Activated T-helper 9 cell treated with anti-CD3 and anti-CD28 coated beads, Interleukin-2, amount 50 U/mL, for 16 hours (primary cell): ENCODE results near the gene RAB22A.
"Not testable (repeated sequence)": the region's sequence is repeated elsewhere in the genome, so short reads cannot be mapped to it uniquely, and the experiment has no call there.

Source experiments
- DNase-seq: peaks from one replicate; pipeline ENCODE4 v3.0.0-alpha.2; 2020; ENCODE audit warnings: low read depth

The RAB22A gene

DNA sequence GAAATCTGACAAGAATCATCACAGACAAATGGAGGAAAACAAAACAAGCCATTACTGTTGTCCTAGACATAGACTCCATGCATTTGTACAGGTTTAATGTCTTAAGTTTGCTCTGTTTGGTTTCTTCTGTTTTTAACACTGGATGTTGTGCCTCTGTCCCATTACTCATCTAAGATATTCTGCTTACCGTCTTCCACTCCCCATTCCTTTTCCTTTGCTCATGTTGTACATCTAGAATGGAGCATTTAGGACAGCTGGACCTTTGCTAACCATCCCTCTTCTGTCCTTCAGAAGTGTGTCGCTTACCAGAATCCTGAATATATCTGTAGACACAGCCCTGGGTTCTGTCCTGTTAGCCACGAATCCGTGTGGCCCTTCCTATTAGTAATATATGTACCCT lies 35.2 kb downstream of the RAB22A start:
- no peak for DNase-seq

DNA sequence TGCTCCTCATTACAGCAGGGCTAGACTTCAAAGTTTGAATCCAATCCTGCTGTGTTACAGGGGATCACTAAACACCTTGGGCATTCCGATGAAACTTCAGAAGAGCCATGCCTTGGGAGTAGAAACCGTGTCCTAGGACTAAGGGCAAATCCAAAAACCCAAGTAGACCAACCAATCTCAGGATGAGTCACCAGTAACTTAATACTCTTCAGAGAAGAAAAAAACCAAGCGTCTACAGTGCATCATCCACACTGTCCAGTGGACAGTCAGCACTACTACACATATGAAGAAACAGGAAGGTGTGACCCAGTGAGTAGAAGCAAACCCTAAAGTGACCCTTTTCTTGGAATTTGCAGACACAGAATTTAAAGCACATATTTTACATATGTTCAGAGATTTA lies 40.1 kb downstream of the RAB22A start:
- no peak for DNase-seq

DNA sequence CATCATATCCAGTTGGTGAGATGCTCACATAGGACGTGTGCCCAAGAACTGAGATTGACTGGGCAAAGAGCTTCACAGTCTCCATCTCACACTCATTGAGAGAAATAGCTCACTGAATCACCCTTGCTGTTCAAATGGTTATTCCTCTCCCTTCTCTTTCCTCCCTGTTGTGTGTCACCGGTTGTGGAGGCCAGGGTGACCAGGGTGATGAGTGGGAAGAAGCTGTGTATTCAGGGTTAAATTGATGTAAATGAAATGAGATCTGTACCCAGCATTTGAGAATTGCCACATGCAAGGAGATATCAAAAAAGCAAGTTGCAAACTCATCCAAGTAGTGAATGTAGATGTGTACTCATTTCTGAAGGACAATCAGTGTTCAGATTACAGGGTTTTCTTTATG lies 43.0 kb downstream of the RAB22A start:
- no peak for DNase-seq

DNA sequence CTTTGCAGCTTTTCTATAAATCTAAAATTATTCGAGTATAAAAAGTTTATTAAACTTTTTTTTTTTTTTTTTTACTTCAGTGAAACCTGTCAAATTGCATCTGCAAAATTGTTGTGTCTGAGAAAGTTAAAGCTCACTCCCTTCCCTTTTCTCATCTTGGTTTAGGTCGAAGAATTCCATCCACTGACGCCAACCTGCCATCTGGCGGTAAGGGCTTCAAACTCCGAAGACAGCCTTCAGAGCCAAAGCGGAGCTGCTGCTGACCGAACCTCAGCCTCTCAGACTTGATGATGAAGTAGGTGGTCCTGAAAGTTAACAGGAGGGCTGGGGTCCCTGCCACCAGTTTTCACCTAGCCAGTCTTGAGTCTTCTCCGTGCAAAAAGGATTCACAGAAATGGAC lies 49.9 kb downstream of the RAB22A start:
- no peak for DNase-seq

DNA sequence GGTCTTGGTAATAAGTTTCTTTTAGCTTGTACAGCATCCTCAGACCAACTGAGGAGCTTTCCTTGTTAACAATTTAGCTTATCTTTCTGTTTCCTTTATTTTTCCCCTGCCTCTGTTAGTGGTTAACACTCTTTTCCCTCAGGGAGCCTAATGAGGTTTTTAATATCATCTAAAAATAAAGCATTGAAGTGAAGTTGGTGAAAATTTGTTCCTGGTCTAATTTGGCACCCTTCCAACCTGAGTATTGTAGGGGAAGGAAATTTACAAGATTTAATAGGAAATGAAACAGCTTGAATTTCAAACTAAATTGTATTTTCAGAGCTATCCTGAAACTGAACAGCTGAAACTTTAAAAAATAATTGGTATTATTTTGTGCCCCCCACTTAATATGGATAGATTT lies 51.4 kb downstream of the RAB22A start:
- no peak for DNase-seq

DNA sequence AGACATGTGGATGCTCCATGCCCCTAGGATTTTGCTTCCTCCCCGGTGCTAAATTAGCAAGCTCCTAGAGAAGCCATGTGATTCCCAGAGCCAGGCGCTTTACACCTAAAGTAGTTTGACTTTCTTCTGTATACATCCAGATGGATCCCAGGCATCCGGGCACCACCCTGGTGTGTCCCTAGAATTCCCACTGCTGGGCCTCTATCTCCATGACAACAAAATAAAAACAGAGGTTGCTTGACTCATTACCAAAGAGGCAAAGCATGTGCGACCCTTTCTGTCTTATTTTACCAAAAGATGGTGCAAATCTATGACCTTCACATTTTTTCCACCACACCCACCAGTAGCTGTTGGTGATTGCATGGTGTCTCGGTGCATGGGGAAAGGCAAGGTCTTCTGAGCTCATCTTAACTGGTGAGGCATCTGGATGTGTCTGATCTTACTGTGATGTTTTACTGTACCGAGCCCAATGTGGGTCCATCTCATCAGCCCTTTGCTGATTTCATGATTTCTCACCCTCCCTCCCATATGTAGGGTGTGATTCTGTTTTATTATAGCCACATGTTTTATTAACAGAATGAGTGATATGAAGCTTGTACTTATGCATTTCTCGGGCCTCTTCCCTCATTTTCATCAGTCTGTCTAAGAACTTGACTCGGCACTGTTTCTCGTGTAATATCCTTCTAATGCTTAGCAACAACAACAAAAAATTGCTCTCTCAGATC lies 52.1 kb downstream of the RAB22A start:
- no peak for DNase-seq

DNA sequence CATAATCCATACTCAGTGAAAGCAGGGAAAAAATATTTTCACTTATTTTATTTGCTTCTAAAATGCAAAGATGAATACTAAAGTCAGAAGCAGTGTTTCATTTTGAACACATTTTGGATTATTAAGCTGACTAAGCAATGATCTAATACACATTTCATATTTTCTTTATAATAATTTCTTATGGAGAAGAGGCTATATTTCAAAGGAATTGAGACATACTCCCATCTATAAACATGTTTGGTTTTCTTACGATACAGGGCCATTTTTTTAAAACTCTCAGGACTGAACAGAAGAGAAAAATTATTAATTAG lies 52.6 kb downstream of the RAB22A start:
- no peak for DNase-seq

DNA sequence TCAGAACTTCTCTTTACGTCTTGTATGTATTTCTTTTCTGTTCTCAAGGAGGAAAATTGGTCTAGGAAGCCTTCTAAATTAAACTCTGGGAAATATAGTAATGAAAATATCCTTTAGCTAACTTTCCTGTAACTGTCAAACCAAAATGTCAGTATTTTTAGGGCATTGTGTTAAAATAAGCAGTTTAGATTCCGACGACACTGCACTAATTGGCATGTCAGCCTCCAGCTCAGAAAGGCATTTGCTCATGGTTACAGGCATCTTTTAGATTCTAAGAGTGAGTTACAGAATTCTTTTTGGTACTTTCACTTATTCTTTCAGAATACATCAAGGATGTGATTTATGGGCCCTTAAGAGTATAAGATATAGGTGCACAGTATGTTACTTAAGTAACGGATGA lies 53.5 kb downstream of the RAB22A start:
- DNase-seq = no peak

DNA sequence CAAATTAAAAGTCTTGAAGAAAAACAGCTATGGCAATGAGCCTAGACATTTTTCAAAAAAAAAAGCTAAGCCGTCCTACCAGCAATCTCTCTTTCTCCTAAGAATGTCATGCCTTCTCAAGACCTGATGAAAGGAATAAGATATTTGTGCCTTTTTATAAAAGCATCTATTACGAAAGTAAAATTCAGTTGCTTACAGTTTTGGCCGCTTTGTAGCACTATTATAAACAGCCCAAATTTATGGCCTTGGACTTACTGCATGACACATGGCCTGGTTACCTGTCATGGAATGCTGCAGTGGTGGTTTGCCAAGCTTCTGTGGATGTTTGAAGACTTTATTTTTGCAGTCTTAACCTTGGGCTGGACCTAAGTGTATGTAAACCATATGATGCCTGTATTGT lies 57.4 kb downstream of the RAB22A start:
- no peak for DNase-seq

DNA sequence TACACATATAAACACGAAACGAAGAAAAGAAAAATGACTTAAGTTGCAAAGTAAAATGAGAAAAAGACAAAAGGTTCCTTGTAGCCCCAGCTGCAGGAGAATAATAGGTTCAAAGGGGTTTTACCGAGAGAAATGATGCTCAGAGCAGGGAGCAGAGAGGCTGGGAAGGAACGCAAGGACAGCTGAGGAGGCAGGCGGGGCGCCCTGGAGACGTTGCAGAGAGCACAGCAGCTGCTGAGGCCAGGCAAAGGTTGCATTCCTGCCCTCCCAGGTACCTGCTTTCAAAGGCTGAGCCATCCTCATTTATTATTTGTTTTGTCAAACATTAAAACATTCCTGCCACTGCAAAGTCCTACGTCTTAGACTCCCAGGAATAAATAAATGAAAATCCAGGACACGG lies 63.3 kb downstream of the RAB22A start:
- no peak for DNase-seq

DNA sequence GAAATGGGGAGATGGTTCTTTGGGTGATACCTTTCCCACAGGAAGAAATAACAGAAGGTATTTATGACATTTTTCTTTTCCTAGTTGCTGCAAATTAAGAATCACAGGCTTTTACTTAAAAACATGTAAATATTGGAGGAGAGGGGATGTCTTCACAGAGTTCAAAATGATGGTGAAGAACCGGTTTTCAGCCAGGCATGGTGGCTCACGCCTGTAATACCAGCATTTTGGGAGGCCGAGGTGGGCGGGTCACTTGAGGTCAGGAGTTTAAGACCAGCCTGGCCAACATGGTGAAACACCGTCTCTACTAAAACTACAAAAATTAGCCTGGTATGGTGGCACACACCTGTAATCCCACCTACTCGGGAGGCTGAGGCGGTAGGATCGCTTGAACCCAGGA lies 63.8 kb downstream of the RAB22A start:
- not testable (repeated sequence) for DNase-seq

DNA sequence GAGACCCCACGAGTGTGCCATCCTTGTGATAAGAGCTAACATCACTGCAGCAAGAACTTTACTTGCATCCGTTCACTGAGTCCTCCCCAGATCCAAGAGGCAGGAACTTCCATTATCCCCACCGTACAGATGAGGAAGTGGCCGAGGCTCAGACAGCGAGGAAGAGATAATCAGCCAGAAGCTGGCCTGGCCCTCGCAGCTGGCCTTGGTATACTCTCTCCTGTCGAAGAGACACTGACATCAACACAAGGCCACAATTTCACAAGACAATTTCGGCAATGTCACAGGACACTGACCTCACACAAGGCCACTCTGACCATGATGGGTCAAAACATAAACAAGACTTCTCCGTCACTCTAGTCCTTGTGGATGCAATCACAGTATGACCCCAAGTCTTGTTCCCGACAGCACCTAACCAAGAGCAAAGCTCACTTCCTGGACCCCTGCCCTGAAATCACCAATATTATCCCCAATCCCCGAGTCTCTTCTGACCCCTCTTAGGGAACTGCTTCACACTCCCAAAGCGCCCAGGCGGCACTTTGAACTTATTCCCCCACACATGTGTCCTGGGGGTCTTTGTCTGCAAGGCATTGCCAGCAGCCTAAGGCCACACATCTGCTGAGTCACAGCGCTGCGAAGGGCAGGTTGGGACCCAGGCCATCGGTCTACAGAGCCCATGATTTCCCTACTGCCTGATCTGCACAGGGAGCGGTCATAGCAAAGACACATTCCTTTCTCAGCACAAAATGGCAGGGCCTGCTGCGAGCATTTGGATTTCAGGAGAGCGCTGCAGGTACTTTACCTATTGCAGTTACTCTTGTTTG lies 64.7 kb downstream of the RAB22A start:
- DNase-seq = no peak

DNA sequence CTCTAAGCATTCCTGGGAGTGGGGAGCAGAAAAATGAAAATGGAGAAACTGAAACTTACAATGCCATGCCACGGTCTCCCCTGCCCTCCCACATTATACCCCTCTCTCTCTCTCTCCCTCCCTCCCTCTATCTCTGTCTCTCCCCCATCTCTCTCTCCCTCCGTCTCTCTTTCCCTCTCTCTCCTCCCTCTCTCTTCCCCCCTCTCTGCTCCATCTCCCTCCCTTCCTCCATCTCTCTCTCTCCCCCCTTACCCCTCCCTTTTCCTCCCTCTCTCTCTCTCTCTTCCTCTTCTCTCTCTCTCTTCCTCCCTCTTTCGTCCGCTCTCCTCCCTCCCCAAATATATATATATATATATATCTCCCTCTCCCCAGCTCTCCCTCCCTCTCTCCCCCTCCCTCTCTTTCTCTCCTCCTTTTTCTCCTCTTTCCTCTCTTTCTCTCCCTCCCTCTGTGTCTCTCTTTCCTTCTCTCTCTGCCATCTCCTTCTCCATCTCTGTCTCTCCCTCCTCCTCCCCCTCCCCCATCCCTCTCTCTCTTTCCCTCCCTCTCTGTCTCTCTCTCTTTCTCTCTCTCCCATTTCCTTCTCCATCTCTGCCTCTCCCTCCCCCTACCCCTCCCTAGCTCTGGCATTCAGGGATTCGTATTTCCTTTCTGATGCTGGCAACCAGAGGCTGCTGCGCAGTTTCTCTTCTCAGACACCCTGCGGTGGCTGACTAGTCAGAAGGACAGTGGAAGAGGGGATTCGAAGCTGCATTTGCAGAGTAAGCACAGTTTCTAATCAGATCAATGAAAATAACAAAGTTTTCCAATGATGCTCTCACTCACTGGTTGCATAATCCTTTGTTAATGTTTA lies 65.6 kb downstream of the RAB22A start:
- no peak for DNase-seq

DNA sequence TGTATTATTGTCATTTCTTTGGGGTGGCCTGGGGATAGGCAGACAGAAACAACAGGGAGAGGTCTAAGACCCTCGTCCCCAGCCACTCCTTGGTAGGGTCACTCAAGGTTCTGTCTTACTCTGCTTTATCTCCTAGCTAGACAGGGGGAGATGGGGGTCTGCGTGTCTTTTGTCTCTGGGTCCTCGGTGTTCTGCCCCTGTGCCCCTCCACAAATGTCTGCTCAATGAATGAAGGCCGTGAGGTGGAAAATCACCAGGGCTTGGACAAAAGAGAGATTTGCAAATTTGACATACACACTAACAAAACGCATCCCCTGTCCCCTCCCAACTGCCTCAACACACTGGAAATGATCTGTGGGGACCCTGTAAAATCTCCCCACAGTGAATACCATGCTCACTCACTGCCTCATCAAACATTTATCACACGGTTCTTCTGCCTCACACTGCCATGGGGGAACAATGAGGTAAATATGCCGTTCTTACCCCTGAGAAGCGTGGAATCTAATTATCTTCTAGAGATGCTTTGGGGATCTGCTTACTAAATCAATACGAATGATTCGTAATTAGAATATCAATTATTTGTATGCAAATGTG lies 66.3 kb downstream of the RAB22A start:
- no peak for DNase-seq

DNA sequence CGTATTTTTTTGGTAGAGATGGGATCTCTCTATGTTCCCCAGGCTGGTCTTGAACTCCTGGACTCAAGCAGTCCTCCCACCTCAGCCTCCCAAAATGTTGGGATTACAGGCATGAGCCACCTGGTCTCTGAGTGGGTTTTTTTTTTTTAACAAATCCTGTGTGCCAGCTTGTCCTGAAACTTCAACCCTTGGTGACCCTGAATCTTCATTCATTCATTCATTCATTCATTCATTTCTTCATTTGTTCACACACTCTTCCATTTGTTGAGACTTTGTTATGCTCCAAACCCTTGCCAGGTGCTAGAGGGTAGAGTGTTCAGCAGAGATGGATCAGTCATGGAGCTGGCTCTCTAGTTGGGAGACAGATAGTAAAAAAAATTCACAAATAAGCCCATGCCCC lies 67.5 kb downstream of the RAB22A start:
- no peak for DNase-seq

DNA sequence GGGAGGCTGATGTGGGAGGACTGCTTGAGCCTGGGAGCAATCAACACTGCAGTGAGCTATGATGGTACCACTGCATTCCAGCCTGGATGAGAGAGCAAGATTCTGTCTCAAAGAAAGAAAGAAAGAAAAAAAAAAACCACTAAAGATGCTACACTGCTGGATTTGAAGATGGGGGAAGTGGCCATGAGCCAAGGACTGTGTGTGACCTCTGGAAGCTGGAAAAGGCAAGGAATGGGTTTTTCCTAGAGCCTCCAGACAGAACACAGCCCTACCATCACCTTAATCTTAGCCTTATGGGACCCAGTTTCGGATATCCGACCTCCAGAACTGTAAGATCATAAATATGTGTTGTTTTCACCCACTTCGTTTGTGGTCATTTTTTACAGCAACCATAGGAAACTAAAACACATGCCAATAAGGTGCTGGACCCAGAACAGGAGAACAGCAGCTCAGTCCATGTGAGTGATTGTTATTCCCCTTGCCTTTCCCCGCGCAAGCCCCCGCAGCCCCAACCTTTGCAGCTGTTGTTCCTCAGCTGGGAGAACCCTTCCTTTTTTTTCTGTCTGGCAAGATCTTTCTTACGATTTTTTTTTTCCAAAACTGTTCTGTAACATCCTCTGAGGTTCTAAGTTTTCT lies 68.4 kb downstream of the RAB22A start:
- DNase-seq = no peak

DNA sequence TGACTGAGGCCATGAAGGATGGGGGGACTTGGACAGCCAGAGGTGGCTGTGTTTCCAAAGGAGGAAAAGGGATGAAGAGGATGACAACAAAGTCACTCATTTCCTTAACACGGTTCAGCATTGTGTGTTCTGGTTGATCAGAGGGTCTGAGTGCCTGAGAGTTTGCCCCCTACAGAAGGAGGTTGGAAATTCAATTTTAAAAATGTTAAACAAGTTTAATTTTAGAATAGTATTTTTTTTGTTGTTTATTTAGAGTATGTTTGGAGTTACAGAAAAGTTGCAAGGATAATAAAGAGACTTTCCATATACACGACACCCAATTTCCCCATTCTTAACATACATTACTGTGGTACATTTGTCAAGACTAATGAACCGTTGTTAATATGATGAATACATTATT lies 69.2 kb downstream of the RAB22A start:
- DNase-seq = no peak

DNA sequence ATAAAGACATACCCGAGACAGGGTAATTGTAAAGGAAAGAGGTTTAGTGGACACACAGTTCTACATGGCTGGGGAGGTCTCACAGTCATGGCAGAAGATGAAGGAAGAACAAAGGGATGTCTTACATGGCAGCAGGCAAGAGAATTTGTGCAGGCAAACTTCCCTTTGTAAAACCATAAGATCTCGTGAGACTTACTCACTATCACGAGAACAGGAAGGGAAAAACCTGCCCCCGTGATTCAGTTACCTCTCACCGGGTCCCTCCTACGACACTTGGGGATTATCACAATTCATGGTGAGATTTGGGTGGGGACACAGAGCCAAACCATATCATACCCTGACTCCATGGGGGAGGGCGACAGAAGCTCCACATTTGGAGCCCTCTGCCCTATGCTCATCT lies 72.1 kb downstream of the RAB22A start:
- no peak for DNase-seq

DNA sequence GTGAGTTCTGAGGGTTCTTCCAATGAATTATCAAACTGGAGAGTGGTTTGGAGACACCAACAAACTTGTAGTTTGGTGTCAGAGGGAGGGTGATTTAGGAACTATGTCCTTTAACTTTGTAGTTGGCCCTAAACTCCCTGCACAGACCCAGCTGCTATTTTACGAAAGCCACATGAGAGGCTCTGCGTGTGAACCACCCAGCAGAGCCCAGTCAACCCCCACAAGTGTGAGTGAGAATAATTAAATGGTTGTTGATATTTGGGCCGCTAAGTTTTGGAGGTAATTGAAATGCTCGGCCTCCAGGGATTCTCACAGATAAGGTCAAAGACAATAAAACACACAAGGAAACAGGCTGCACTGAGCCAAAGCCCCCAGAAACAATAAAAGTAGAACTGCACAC lies 72.6 kb downstream of the RAB22A start:
- no peak for DNase-seq

DNA sequence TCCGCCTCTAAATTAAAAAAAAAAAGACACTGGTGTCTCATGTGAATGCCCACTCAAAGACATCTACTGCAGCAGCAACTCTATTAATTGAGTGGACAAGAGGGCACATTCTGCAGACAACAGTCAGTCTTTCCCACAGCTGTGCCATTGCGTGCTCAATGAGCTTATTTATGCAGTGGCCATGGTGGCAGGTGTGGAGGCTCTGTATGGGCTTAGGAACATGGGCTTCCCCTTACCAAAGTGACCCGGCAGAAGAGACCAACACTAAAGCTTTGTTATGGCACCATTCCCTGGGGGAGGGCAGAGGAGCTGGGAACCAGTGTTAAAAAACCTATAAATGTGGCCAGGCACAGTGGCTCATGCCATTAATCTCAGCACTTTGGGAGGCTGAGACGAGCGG lies 75.3 kb downstream of the RAB22A start:
- DNase-seq = no peak

DNA sequence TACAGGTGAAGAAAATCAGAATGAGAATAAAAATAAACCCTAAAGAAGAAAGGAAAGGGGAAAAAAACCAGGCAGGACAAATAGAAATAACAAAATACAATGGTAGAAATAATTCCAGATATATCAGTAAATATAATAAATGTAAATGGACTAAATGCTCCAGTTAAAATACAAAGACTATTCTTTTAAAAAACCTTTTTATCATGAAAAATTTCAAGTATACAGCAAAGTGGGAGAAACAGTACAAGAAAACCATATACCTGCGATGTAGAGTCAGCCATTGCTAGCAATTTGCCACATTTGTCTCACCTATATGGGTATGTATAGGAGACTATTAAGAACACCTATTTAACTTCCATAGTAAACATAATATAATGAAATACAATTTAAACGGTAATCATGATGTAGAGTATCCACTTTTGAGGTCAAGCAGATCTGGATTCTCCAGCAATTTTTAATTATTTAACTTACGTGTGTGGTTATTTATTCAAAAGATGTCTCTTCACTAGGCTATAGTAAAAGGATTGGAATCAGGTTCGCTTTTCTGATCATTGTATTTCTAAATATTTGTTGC lies 78.6 kb downstream of the RAB22A start:
- no peak for DNase-seq

DNA sequence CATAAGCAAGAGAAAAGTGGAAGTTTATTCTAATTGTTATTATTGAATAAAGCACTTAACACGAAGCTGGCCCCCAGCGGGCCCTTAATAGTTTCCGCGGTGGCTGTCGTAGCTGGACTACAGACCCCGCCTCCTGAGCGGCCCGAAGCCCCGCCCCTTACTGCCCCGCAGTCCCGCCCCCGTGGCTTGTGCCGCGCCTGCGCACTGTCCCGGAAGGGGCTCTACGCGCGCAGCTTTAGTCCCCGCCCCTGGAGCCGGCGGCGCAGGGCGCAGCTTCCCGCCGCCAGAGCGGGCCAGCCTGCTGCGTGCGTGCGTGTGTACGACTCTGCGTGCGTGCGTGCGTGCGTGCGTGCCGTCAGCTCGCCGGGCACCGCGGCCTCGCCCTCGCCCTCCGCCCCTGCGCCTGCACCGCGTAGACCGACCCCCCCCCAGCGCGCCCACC lies 79.4 kb downstream of the RAB22A start, which contains the start of gene VAPB:
VAPB (plus strand) TSS at position 348 of the 442 bp plus-strand sequence. CDS start 231 bp downstream, outside the sequence.
- DNase-seq = peak; percentile 95
